ENCODE data around the gene PLAC1. TPM values are rescaled to one million over a fixed set of nuclear protein-coding genes. Genes with fewer than 3 reads are reported as not detected.
A peak's percentile ranks its signal among the peaks of the same experiment; 100 is the strongest.

Gene PLAC1
- total and polyA plus RNA-seq, 2 of the 13 experiments (the other 11 are each of a cell fraction or from before 2014, with no cell fraction given) = 0.40 to 2.7 TPM

DNA sequence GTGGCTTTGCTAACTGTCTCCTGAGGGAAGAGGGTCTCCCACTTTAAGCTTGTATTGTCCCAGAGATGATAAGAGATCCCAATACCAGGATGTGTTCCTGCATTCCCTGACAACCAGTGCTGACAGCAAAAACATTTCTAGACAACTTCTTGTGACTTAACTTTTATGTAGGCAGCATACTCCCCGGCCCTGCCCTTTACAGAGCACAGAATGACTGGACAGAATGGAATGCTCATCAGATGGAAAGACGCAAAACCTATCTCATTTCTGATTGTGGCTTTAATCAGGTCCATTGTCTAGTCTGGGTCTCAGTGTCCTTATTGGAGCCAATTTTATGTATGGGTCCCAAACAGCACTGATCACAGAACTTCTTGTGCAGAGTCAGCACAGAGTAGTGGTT is 18.2 kb upstream of the PLAC1 start (continued):
- TF ChIP-seq, protein P1, sequence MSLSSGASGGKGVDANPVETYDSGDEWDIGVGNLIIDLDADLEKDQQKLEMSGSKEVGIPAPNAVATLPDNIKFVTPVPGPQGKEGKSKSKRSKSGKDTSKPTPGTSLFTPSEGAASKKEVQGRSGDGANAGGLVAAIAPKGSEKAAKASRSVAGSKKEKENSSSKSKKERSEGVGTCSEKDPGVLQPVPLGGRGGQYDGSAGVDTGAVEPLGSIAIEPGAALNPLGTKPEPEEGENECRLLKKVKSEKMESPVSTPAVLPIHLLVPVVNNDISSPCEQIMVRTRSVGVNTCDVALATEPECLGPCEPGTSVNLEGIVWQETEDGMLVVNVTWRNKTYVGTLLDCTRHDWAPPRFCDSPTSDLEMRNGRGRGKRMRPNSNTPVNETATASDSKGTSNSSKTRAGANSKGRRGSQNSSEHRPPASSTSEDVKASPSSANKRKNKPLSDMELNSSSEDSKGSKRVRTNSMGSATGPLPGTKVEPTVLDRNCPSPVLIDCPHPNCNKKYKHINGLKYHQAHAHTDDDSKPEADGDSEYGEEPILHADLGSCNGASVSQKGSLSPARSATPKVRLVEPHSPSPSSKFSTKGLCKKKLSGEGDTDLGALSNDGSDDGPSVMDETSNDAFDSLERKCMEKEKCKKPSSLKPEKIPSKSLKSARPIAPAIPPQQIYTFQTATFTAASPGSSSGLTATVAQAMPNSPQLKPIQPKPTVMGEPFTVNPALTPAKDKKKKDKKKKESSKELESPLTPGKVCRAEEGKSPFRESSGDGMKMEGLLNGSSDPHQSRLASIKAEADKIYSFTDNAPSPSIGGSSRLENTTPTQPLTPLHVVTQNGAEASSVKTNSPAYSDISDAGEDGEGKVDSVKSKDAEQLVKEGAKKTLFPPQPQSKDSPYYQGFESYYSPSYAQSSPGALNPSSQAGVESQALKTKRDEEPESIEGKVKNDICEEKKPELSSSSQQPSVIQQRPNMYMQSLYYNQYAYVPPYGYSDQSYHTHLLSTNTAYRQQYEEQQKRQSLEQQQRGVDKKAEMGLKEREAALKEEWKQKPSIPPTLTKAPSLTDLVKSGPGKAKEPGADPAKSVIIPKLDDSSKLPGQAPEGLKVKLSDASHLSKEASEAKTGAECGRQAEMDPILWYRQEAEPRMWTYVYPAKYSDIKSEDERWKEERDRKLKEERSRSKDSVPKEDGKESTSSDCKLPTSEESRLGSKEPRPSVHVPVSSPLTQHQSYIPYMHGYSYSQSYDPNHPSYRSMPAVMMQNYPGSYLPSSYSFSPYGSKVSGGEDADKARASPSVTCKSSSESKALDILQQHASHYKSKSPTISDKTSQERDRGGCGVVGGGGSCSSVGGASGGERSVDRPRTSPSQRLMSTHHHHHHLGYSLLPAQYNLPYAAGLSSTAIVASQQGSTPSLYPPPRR (CRISPR knock-in tag; IDR thresholded peaks at IDR 0.05; ENCODE audit: borderline replicate concordance) = no peak
- TF ChIP-seq SMAD3 (CRISPR knock-in tag; IDR thresholded peaks at IDR 0.05) (no peak), POLR2G (IDR thresholded peaks at IDR 0.05; ENCODE audit: low read depth, low read length) (no peak), KLF9 (CRISPR knock-in tag; IDR thresholded peaks at IDR 0.05; ENCODE audit: low read depth) (no peak), JUN (CRISPR knock-in tag; IDR thresholded peaks at IDR 0.05) (no peak)
- TF ChIP-seq, protein P2, sequence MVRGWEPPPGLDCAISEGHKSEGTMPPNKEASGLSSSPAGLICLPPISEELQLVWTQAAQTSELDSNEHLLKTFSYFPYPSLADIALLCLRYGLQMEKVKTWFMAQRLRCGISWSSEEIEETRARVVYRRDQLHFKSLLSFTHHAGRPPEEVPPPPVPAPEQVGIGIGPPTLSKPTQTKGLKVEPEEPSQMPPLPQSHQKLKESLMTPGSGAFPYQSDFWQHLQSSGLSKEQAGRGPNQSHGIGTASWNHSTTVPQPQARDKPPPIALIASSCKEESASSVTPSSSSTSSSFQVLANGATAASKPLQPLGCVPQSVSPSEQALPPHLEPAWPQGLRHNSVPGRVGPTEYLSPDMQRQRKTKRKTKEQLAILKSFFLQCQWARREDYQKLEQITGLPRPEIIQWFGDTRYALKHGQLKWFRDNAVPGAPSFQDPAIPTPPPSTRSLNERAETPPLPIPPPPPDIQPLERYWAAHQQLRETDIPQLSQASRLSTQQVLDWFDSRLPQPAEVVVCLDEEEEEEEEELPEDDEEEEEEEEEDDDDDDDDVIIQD (CRISPR knock-in tag; IDR thresholded peaks at IDR 0.05; ENCODE audit: low read depth) = no peak

DNA sequence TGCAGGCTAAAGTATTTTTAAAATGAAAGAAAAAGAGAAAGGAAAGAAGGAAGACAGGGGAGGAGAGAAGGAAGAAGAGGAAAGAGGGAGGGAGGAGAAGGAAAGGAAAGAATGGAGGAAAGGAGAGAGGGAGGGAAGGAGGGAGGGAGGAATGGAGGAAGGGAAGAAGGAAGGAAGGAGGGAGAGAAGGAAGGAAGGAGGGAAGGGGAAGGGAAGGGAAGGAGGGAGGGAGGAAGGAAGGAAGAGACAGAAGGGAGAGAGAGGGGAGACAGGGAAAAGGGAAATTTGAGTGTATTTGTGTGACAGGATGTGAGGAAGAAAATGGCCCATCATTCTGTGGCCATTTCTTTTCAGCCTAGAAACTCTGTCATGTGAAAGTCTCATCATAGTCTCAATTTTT is 14.9 kb upstream of the PLAC1 start:
- in situ Hi-C loops (cut with HindIII; ENCODE audit: extremely low pct_ligation_motif_present, low pct_unique_long_range_greater_than_20kb) = no loop called here
- Histone ChIP-seq H3K4me1 (ENCODE audit: insufficient read depth, low read length) (no peaks in the 10 kb centered on the region), H3K79me2 (ENCODE audit: insufficient read depth, low read length) (no peaks in the 10 kb centered on the region), H3K27me3 (ENCODE audit: control insufficient read depth in 1 of 2, insufficient read depth in 2 of 2, low read length in 2 of 2) (no peaks in the 10 kb centered on the region), H3K9ac (ENCODE audit: insufficient read depth, low read depth, low read length) (no peak overlapping the region), H3K36me3 (replicated peaks in 1 of 2; ENCODE audit: control insufficient read depth in 1 of 2, insufficient read depth in 2 of 2, low read length in 2 of 2) (no peaks in the 10 kb centered on the region), H3K4me2 (ENCODE audit: low read depth, low read length) (no peak overlapping the region), H3K27ac (ENCODE audit: extremely low read length, insufficient read depth, low read length) (no peak overlapping the region), H3K9me3 (ENCODE audit: low read length) (no peaks in the 10 kb centered on the region), H3K4me3 (replicated peaks in 1 of 3; ENCODE audit: insufficient read depth in 1 of 3, low read depth in 2 of 3, low read length in 3 of 3) (no peak overlapping the region), H2AFZ (ENCODE audit: low read length) (no peak overlapping the region), H4K20me1 (ENCODE audit: insufficient read depth, low read length) (no peaks in the 10 kb centered on the region)
- FAIRE-seq (no peak), DNase-seq (ENCODE audit: low spot score) (no peak), ATAC-seq (no peak)
- BruUV-seq (replicated peaks) = no TSS peak
- ChIA-PET CTCF (ENCODE audit: low intra/inter-chr PET ratio, low total read pairs) (no interaction called here), POLR2A (no interaction called here)
- intact Hi-C loops (cut with micrococcal nuclease; ENCODE audit: unreplicated experiment) = no loop called here
- TF ChIP-seq, protein P3, sequence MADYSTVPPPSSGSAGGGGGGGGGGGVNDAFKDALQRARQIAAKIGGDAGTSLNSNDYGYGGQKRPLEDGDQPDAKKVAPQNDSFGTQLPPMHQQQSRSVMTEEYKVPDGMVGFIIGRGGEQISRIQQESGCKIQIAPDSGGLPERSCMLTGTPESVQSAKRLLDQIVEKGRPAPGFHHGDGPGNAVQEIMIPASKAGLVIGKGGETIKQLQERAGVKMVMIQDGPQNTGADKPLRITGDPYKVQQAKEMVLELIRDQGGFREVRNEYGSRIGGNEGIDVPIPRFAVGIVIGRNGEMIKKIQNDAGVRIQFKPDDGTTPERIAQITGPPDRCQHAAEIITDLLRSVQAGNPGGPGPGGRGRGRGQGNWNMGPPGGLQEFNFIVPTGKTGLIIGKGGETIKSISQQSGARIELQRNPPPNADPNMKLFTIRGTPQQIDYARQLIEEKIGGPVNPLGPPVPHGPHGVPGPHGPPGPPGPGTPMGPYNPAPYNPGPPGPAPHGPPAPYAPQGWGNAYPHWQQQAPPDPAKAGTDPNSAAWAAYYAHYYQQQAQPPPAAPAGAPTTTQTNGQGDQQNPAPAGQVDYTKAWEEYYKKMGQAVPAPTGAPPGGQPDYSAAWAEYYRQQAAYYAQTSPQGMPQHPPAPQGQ (CRISPR knock-in tag; IDR thresholded peaks at IDR 0.05; ENCODE audit: borderline replicate concordance) = no peak
- TF ChIP-seq HNRNPK (IDR thresholded peaks at IDR 0.05; ENCODE audit: low read depth, low read length, poor library complexity, severe bottlenecking) (peak; percentile 52), PAX8 (CRISPR knock-in tag; IDR thresholded peaks at IDR 0.05; ENCODE audit: borderline replicate concordance) (no peak), IRF2 (CRISPR knock-in tag; IDR thresholded peaks at IDR 0.05) (no peak)
- TF ChIP-seq, protein P4, sequence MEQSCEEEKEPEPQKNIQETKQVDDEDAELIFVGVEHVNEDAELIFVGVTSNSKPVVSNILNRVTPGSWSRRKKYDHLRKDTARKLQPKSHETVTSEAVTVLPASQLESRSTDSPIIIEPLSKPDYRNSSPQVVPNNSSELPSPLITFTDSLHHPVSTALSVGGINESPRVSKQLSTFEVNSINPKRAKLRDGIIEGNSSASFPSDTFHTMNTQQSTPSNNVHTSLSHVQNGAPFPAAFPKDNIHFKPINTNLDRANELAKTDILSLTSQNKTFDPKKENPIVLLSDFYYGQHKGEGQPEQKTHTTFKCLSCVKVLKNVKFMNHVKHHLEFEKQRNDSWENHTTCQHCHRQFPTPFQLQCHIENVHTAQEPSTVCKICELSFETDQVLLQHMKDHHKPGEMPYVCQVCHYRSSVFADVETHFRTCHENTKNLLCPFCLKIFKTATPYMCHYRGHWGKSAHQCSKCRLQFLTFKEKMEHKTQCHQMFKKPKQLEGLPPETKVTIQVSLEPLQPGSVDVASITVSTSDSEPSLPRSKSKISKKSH (CRISPR knock-in tag; IDR thresholded peaks at IDR 0.05; ENCODE audit: borderline replicate concordance) = no peak

All from HepG2 (cell line).